IgD-negative memory B cell (primary cell): Measurements from ENCODE around the gene SSBP4. TPM values are rescaled to one million over a fixed set of nuclear protein-coding genes. Genes with fewer than 3 reads are reported as not detected.
A peak's percentile ranks its signal among the peaks of the same experiment; 100 is the strongest.
"Not testable (repeated sequence)": the region's sequence is repeated elsewhere in the genome, so short reads cannot be mapped to it uniquely, and the experiment has no call there.

Experiments used
- H3K27ac Mint-ChIP-seq, 3 donors: one replicate each; pipeline ENCODE4 v1.8.0; 2020 to 2022; ENCODE audit warnings: mild to moderate bottlenecking in 3 of 3, mixed read lengths in 3 of 3, moderate library complexity in 1 of 3
- H3K27me3 Mint-ChIP-seq: one replicate; pipeline ENCODE4 v1.8.0; 2021; ENCODE audit warnings: mixed read lengths
- H3K36me3 Mint-ChIP-seq: one replicate; pipeline ENCODE4 v1.8.0; 2020; ENCODE audit warnings: mild to moderate bottlenecking, mixed read lengths
- H3K4me1 Mint-ChIP-seq, 3 donors: one replicate each; pipeline ENCODE4 v1.8.0; 2020 to 2022; ENCODE audit warnings: mixed read lengths in 3 of 3, mild to moderate bottlenecking in 1 of 3
- H3K4me3 Mint-ChIP-seq, 4 donors: one replicate each; pipeline ENCODE4 v1.8.0; 2020 to 2022; ENCODE audit warnings: mild to moderate bottlenecking in 4 of 4, mixed read lengths in 4 of 4, moderate library complexity in 3 of 4
- H3K9me3 Mint-ChIP-seq, 3 donors: one replicate each; pipeline ENCODE4 v1.8.0; 2020 to 2021; ENCODE audit warnings: mixed read lengths in 3 of 3, mild to moderate bottlenecking in 1 of 3
- polyA plus RNA-seq: library from polyadenylated mRNA; unstranded; fragments of 300-500 nt; fragmentation: Illumina TruSeq; gene quantifications from one replicate; pipeline ENCODE4 v1.2.3, GENCODE V29; 2021

The SSBP4 gene
- polyA plus RNA-seq, 1 donor from 2014 or later = 97.4 TPM

- H3K4me1 Mint-ChIP-seq = peaks cover 23 to 31% (median 31%) of the 10 kb centered on the region in 3 donors
- H3K9me3 Mint-ChIP-seq, H3K27ac Mint-ChIP-seq, H3K36me3 Mint-ChIP-seq, H3K4me3 Mint-ChIP-seq, H3K27me3 Mint-ChIP-seq: not testable (repeated sequence)
Measured at GRCh38 chr19:18405754-18406153, 13.4 kb upstream of the SSBP4 start.

- Mint-ChIP-seq H3K4me3 (no peak overlapping the region), H3K36me3 (peaks cover under 1% of the 10 kb centered on the region), H3K27me3 (peaks cover 15% of the 10 kb centered on the region), H3K4me1 (peaks cover 18 to 26% (median 23%) of the 10 kb centered on the region in 3 donors), H3K9me3 (no peaks in the 10 kb centered on the region), H3K27ac (peak overlapping the region in 1 of 3 donors; percentile 55)
Measured at GRCh38 chr19:18406749-18407148, 12.4 kb upstream of the SSBP4 start.

- peak overlapping the region in 3 of 4 donors; percentile 2 to 73 (median 43) for H3K4me3 Mint-ChIP-seq
- H3K27me3 Mint-ChIP-seq = peaks cover 20% of the 10 kb centered on the region
- no peaks in the 10 kb centered on the region for H3K9me3 Mint-ChIP-seq
- H3K27ac Mint-ChIP-seq = peak overlapping the region; percentile 55 to 84 (median 80)
- no peaks in the 10 kb centered on the region for H3K36me3 Mint-ChIP-seq
- H3K4me1 Mint-ChIP-seq = peaks cover 9 to 15% (median 12%) of the 10 kb centered on the region in 3 donors
Measured at GRCh38 chr19:18408053-18408476, 11.1 kb upstream of the SSBP4 start.

GRCh38 chr19:18412610-18413239 is 6.5 kb upstream of the SSBP4 start:
- Mint-ChIP-seq H3K36me3 (peaks cover 1% of the 10 kb centered on the region), H3K27me3 (peaks cover 40% of the 10 kb centered on the region), H3K9me3 (no peaks in the 10 kb centered on the region), H3K4me1 (peaks cover 13 to 21% (median 20%) of the 10 kb centered on the region in 3 donors), H3K27ac (no peak overlapping the region), H3K4me3 (peak overlapping the region in 2 of 4 donors; percentile 22 to 57)

- Mint-ChIP-seq H3K36me3 (peaks cover 1% of the 10 kb centered on the region), H3K4me1 (peaks cover 13 to 28% (median 20%) of the 10 kb centered on the region in 3 donors), H3K9me3 (no peaks in the 10 kb centered on the region), H3K27ac (peak overlapping the region in 1 of 3 donors; percentile 88), H3K4me3 (peak overlapping the region in 2 of 4 donors; percentile 43 to 79), H3K27me3 (peaks cover 53% of the 10 kb centered on the region)
Measured at GRCh38 chr19:18414504-18415177, 4.6 kb upstream of the SSBP4 start.

- Mint-ChIP-seq H3K4me3 (peak overlapping the region in 2 of 4 donors; percentile 8 to 76), H3K36me3 (peaks cover 1% of the 10 kb centered on the region), H3K27me3 (peaks cover 52% of the 10 kb centered on the region), H3K4me1 (peaks cover 14 to 29% (median 22%) of the 10 kb centered on the region in 3 donors), H3K27ac (peak overlapping the region in 1 of 3 donors; percentile 88), H3K9me3 (no peaks in the 10 kb centered on the region)
Measured at GRCh38 chr19:18415178-18415867, 3.9 kb upstream of the SSBP4 start.

GRCh38 chr19:18416778-18417249 is 2.4 kb upstream of the SSBP4 start:
- peak overlapping the region; percentile 63 to 88 (median 87) for H3K27ac Mint-ChIP-seq
- H3K4me1 Mint-ChIP-seq = peaks cover 15 to 32% (median 20%) of the 10 kb centered on the region in 3 donors
- H3K4me3 Mint-ChIP-seq = peak overlapping the region; percentile 16 to 80 (median 48)
- peaks cover 1% of the 10 kb centered on the region for H3K36me3 Mint-ChIP-seq
- peaks cover 40% of the 10 kb centered on the region for H3K27me3 Mint-ChIP-seq
- no peaks in the 10 kb centered on the region for H3K9me3 Mint-ChIP-seq

GRCh38 chr19:18417250-18418028 is 1.8 kb upstream of the SSBP4 start:
- H3K27ac Mint-ChIP-seq = peak overlapping the region; percentile 63 to 95 (median 88)
- peak overlapping the region; percentile 76 to 84 (median 78) for H3K4me3 Mint-ChIP-seq
- H3K27me3 Mint-ChIP-seq = peaks cover 37% of the 10 kb centered on the region
- H3K4me1 Mint-ChIP-seq = peaks cover 15 to 37% (median 23%) of the 10 kb centered on the region in 3 donors
- H3K9me3 Mint-ChIP-seq = no peaks in the 10 kb centered on the region
- H3K36me3 Mint-ChIP-seq = peaks cover 1% of the 10 kb centered on the region

- H3K4me1 Mint-ChIP-seq = peaks cover 21 to 42% (median 28%) of the 10 kb centered on the region in 3 donors
- H3K27ac Mint-ChIP-seq = peak overlapping the region in 2 of 3 donors; percentile 82 to 95
Measured at GRCh38 chr19:18418029-18418482, 1.1 kb upstream of the SSBP4 start.

GRCh38 chr19:18418483-18419194 is 559 bp upstream of the SSBP4 start:
- H3K9me3 Mint-ChIP-seq = no peaks in the 10 kb centered on the region
- H3K36me3 Mint-ChIP-seq = peaks cover 1% of the 10 kb centered on the region
- H3K27me3 Mint-ChIP-seq = peaks cover 33% of the 10 kb centered on the region
- peak overlapping the region; percentile 80 to 95 (median 82) for H3K27ac Mint-ChIP-seq
- H3K4me3 Mint-ChIP-seq = peak overlapping the region; percentile 76 to 92 (median 84)
- peaks cover 23 to 44% (median 31%) of the 10 kb centered on the region in 3 donors for H3K4me1 Mint-ChIP-seq

More at GRCh38 chr19:18418029-18418482, 1.1 kb upstream of the SSBP4 start:
- Mint-ChIP-seq H3K9me3 (no peaks in the 10 kb centered on the region), H3K4me3 (peak overlapping the region; percentile 76 to 85 (median 80)), H3K27me3 (peaks cover 33% of the 10 kb centered on the region), H3K36me3 (peaks cover 1% of the 10 kb centered on the region)

GRCh38 chr19:18419699-18420460 is 682 bp downstream of the SSBP4 start:
- Mint-ChIP-seq H3K9me3 (no peaks in the 10 kb centered on the region), H3K27me3 (peaks cover 25% of the 10 kb centered on the region), H3K4me1 (peaks cover 22 to 46% (median 30%) of the 10 kb centered on the region in 3 donors), H3K4me3 (peak overlapping the region; percentile 72 to 94 (median 78)), H3K36me3 (peaks cover 1% of the 10 kb centered on the region), H3K27ac (peak overlapping the region; percentile 76 to 96 (median 85))

- Mint-ChIP-seq H3K36me3 (peaks cover 1% of the 10 kb centered on the region), H3K4me1 (peaks cover 22 to 46% (median 32%) of the 10 kb centered on the region in 3 donors), H3K4me3 (peak overlapping the region; percentile 60 to 94 (median 78)), H3K9me3 (no peaks in the 10 kb centered on the region), H3K27me3 (peaks cover 25% of the 10 kb centered on the region), H3K27ac (peak overlapping the region in 2 of 3 donors; percentile 78 to 95)
Measured at GRCh38 chr19:18420930-18421329, 1.7 kb downstream of the SSBP4 start.
